Superior temporal gyrus (tissue), 1 donor: ENCODE measurements around the gene MAP7.
A peak's percentile ranks its signal among the peaks of the same experiment; 100 is the strongest.
"Not testable (repeated sequence)": the region's sequence is repeated elsewhere in the genome, so short reads cannot be mapped to it uniquely, and the experiment has no call there.

Experiments used
- DNase-seq: peaks from one replicate; pipeline ENCODE4 v3.0.0-alpha.2; 2016; ENCODE audit errors: extremely low spot score

MAP7 gene

GRCh38 chr6:136387316-136387715, 162.9 kb downstream of the MAP7 start:
- DNase-seq, result no peak

DNA sequence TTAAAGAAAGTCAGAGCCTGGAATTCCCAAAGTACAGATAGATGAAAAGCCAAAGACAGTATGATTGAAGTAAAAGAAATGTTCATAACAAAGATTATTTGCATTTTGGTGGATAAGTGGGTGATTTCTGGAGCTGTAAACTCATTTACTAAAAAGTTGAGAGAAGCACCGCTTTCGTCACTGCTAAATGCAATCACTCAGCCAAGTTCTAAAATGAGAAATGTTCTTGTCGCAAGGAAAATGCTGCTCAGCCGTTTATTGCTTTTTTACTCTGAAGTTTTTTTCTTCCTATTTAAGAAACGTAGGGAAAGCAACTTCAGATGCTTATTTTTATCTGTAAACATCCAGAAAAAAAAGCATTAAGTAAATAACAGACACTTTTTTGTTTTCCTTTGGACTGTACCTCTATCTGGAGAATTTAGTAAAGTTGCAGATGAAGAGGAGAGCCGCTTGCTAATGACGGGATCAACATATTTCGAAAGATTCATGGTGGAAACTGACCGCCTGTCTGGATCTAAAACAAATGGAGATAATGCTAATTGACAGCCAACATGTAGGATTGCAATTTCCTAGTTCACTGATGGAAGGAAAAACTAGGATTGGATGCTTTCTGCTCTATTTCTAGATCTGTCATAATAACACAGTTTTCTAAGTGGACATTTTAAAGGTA, 166.8 kb downstream of the MAP7 start:
- DNase-seq, result peak; percentile 55

- DNase-seq, result no peak
Measured at GRCh38 chr6:136382676-136383252, 167.5 kb downstream of the MAP7 start.

- DNase-seq, result no peak
Measured at GRCh38 chr6:136378888-136379287, 171.3 kb downstream of the MAP7 start.

DNA sequence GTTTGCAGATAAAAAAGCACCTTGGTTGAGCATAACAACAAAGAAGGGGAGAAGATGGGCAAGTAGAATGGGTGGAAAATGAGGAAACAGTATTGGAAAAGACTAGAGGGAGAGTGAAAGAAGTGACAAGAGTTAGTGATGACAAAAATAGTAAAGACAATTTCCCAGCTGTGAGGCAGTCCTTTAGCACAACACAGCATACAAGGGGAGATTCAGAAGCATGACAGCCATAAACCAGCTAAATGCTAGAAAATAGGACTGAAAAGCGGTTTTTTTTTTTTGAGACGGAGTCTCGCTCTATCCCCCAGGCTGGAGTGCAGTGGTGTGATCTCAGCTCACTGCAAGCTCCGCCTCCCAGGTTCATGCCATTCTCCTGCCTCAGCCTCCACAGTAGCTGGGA, 174.4 kb downstream of the MAP7 start:
- not testable (repeated sequence) for DNase-seq

- DNase-seq, result no peak
Measured at GRCh38 chr6:136371959-136372358, 178.3 kb downstream of the MAP7 start.

DNA sequence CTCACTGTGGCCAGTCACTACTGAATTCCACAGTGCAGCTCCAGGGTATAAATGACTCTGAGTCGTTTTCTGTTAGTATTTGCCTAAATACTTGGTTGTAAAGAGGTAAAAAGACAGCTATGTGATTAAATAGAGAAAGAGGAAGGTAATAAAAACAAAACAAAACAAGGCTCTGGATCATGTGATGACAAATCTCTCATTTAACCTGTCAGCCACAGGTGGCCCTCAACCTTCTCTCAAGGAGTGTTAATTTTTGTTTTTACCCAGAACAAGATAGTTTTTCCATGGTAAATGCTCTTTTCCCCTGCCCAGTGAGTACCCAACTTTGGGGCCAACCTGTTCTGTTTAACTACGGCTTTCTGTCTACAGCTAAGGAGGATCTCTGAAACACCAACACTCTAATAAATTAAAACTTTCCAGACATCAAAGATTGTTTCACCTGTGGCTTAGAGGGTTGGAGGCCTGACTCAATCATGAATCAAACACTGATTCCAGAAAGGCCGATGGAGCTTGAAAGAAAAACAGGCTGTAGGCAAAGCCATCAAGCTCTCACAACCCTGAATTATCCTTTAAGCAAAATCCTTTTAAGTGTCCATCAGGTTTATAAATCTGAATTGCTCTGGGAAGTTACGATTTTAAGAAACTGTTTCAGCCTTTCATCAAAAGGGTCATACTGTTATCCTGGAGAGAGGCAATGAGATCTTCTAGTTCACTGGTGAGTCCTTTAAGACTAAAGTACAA, 179.1 kb downstream of the MAP7 start:
- DNase-seq, result no peak

- peak; percentile 79 for DNase-seq
Measured at GRCh38 chr6:136365776-136366354, 184.4 kb downstream of the MAP7 start.

DNA sequence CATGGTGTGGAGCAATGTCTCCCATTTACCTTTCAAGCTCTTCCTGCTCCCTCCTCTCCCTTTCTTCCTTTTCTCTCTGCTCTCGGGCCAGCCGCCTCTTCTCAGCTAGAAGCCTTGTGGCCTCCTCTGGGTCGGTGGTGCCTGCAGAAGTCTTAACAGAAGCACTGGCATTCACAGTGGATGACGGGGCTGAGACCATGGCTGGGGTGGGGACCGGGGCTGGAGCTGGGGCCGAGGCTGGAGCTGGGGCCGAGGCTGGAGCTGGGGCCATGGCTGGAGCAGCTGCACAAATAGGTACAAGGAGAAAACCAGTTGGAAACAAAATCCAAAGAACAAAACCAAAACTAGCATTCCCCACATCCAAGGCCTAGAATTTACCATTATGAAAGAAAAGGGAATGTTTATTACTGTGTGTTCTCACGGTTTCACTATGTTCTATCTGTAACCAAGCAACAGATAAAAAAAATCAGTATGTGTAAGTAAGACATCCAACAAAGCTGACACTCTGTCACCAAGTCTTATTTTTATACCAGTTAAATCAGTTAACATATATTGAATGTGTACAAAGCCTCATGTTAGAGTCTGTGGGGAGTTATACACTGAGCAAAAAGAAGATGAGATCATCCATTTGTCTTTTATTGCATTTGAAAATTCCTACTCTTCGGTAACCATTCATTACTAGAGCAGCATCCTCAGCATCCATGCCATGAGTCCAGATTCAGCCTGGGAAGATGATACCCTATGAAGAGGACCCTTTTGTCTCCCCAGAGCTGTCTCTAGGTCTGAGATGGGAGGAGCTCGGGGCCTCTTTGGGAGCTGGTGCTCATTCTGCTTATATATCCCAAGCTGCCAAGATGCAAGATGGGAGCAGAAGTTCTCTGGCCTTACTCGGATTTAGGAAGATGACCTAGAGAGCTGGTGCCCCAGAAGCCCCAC, 187.5 kb downstream of the MAP7 start:
- peak; percentile 75 for DNase-seq

DNA sequence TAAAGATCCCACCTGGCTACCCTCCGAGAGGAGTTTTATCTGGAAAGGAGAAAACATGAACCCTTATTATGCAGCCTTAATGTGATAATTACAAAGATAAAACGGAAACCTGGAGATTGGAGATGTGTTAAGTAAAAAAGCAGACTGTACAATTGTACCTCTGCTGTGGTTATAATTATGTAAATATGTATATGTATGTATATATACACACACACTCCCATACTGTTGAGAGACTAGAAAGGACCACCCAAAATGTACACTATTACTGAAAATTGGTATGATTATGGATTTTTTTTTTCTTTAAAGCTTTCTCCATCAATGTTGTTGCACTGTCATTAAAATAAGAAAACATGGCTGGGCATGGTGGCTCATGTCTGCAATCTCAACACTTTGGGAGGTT, 188.4 kb downstream of the MAP7 start:
- no peak for DNase-seq

DNA sequence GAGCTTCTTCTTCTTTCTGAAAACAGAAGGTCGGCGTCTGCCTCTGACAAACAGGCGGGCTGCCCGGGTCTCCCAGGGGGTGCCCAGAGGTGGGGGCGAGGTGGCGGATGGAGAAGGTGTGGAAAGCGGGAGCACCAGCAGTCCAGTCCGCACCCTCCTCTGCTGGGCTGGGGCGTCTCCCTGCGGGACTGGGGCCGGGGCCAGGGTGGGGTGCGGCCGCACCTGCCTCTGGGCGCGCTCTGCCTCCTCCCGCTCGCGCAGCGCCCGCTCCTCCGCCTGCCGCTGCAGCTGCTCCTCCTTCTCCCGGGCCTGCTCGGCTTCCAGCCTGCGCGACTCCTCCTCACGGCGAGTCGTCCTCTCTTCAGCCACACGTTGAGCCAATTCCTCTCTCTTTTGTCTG, 189.4 kb downstream of the MAP7 start:
- no peak for DNase-seq

DNA sequence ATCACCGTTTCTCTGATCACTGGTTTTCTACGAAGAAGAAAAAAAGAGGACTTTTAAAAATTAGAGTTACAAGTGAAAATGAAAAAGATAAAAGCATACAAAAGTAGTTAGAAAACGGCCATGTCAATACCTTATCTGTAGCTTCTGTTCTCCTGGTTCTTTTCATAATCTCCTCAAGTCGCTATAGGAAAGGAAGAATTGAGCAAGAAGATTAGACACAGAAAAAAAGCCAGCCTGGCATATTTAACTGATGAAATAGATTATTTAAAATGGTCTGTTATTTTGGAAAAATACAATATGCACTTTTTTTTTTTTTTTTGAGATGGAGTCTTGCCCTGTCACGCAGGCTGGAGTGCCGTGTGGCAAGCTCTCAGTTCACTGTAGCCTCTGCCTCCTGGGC, 190.4 kb downstream of the MAP7 start:
- DNase-seq, result no peak

DNA sequence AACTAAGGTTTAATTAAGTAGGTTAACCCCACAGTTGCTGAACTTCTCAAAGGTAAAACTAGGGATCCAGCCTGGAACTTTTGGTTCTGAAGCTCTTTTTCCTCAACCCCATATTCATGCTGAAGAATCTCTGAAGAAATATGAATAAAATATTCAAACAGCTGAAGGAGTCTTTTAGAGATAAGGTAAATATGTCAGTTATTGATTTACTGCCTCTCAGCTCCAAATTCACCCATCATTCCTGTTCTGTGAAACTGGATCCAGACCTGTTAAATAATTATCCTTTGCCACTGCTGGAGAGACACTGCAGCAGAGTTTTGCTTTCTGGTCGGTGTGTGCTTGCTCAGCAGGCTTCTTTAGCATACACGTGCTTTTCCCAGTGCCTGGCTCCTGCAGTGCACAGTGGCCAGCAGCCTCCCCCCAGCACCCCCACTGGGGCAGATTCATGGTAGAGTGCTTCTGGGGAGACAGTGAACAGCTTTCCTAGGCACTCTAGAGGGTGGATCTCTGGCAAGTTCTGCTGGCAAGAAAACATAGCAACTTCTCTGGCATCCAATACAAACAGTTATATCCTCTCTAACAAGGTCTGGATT, 198.6 kb downstream of the MAP7 start:
- no peak for DNase-seq

- no peak for DNase-seq
Measured at GRCh38 chr6:136350914-136351313, 199.3 kb downstream of the MAP7 start.

GRCh38 chr6:136347847-136348246, 202.4 kb downstream of the MAP7 start:
- no peak for DNase-seq

- no peak for DNase-seq
Measured at GRCh38 chr6:136345145-136345544, 205.1 kb downstream of the MAP7 start.

DNA sequence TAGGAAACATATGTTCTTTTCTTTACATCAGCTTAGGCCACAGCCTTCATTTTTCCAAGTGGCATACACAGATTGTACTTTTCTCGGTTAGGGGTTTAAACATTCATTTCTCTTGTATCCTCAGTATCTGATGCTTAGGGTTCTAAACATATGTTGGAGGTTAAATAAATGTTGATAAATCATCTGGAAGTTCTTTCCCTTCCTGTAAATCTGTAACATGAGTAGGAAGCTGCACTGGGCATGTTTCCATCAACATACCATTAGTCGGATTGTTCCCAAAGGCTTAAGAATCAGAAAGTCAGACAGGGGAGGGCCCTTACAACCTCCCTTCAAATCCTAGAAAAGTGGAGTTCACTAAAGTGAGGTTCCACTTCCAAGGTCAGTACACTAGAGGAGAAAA, 205.8 kb downstream of the MAP7 start:
- DNase-seq, result no peak

GRCh38 chr6:136343700-136344099, 206.5 kb downstream of the MAP7 start:
- no peak for DNase-seq

DNA sequence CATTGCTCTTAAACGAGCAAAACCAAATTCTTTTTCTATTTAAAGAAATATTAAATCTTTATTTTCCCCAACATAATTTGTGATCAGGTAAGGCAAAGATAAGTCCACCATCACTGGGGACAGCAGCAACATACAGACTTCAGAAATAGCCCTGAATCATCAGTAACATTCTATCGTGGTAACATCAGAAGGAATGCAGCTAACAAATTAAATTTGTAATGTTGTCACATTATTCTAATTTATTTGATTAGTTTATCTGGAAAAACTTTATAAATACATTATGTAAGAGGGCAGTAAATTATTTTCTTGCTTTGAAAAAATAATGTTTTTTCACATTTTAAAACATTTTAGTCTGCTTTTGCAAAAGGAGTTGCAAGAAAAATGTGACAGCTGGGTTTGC, 206.9 kb downstream of the MAP7 start:
- no peak for DNase-seq

GRCh38 chr6:136341967-136342366, 208.3 kb downstream of the MAP7 start:
- DNase-seq, result no peak

- no peak for DNase-seq
Measured at GRCh38 chr6:136341367-136341766, 208.9 kb downstream of the MAP7 start.
